Thyroid gland (tissue), 4 donors: Measurements from ENCODE around the gene HOXC9.

Experiments used
- CTCF ChIP-seq, 6 experiments: fragments of 200-600 bp in 3 of 6; fragments of 450-650 bp in 3 of 6; sonication (generic) in 3 of 6; IDR thresholded peaks; one replicate each; pipeline ENCODE4 v1.5.1; 2016 to 2019; ENCODE audit warnings: antibody characterized with exemption in 6 of 6, mild to moderate bottlenecking in 2 of 6, inconsistent platforms in 1 of 6, moderate library complexity in 1 of 6
- POLR2A ChIP-seq, 2 donors: fragments of 450-650 bp; IDR thresholded peaks; one replicate each; pipeline ENCODE4 v1.6.1; 2017; ENCODE audit warnings: antibody characterized with exemption in 2 of 2, mild to moderate bottlenecking in 2 of 2, moderate library complexity in 1 of 2

- no peak for TF ChIP-seq POLR2A (IDR thresholded peaks at IDR 0.05)
- TF ChIP-seq CTCF (IDR thresholded peaks at IDR 0.05), result no peak
These were observed 4.4 kb upstream of the HOXC9 start for GRCh38 chr12:53995378-53996239.
